Measurements from ENCODE around the gene PNPT1. TPM values are rescaled to one million over a fixed set of nuclear protein-coding genes. Genes with fewer than 3 reads are reported as not detected.
A peak's percentile ranks its signal among the peaks of the same experiment; 100 is the strongest.
"Not testable (repeated sequence)": the region's sequence is repeated elsewhere in the genome, so short reads cannot be mapped to it uniquely, and the experiment has no call there.

PNPT1 gene
- polyA plus RNA-seq (ENCODE audit: insufficient read depth in 1 of 5, insufficient read length in 5 of 5, low replicate concordance in 1 of 5) = 10 to 100 TPM; 22.9 to 28.1 (median 24.7) TPM
- long read RNA-seq, donor 1, full-length matches to known transcripts = 1 of 6 reads
- long read RNA-seq, donor 1, partial matches to known transcripts = 5 of 6 reads
- long read RNA-seq, donor 1, other reads (novel, unspliced or antisense) = 0 of 6 reads
- long read RNA-seq, donor 2 = 0 reads
- long read RNA-seq, donor 3 = 0 reads
- long read RNA-seq, donor 4, full-length matches to known transcripts = 1 of 1 reads
- long read RNA-seq, donor 4, partial matches to known transcripts = 0 of 1 reads
- long read RNA-seq, donor 4, other reads (novel, unspliced or antisense) = 0 of 1 reads
- long read RNA-seq, donor 5, full-length matches to known transcripts = 2 of 13 reads
- long read RNA-seq, donor 5, partial matches to known transcripts = 11 of 13 reads
- long read RNA-seq, donor 5, other reads (novel, unspliced or antisense) = 0 of 13 reads
- long read RNA-seq, donor 6, full-length matches to known transcripts = 4 of 9 reads
- long read RNA-seq, donor 6, partial matches to known transcripts = 5 of 9 reads
- long read RNA-seq, donor 6, other reads (novel, unspliced or antisense) = 0 of 9 reads
- long read RNA-seq, donor 7, full-length matches to known transcripts = 2 of 2 reads
- long read RNA-seq, donor 7, partial matches to known transcripts = 0 of 2 reads
- long read RNA-seq, donor 7, other reads (novel, unspliced or antisense) = 0 of 2 reads
- long read RNA-seq, donor 8, full-length matches to known transcripts = 1 of 1 reads
- long read RNA-seq, donor 8, partial matches to known transcripts = 0 of 1 reads
- long read RNA-seq, donor 8, other reads (novel, unspliced or antisense) = 0 of 1 reads

DNA sequence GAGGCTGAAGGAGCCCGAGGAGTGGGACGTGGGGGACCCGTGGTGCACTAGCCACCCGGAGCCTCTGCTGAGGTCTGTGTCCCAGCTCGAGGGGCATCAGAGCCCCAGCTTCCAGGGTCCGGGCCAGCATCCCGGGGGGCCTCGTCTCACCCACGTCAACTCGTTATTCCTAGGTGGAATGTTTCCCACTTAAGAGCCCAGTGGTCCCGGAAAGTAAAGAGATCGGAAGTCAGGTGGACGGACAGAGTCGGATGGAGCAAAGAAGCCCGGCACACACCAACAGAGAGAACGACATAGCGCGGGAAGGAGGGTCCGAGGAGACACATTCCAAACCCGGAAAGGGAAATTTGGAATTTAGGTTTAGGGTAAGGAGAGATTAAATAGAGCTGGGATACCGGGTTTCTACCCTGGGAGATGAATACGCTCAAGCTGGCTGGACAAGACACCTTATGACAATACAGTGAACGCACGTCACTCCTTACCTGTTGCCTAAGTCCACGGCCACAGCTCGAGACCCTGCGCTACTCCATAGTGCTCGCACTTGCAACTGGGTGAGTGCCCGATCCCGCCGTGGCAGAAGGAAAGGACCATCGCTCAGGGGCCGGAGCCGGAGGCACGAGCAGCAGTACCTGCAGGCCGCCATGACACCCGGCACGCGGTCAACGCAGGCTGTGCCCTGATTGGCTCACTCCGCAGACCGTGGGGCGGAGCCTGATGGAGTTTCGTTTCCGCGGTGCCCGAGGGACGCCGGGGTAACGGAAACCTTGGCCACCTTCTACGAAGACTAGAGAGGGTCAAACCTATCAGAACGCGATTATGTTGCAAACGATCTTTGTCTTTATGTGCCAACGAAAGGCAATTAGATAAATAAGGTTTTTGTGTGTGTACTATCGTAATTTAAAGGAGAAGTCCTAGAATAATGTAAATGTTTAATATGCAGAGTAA lies at the start of gene PNPT1:
TSS of gene PNPT1 (minus strand) at position 664 of the 945 bp plus-strand sequence. CDS start at position 643, 21 bp downstream.
- peak; percentile 88 to 89 for DNase-seq

DNA sequence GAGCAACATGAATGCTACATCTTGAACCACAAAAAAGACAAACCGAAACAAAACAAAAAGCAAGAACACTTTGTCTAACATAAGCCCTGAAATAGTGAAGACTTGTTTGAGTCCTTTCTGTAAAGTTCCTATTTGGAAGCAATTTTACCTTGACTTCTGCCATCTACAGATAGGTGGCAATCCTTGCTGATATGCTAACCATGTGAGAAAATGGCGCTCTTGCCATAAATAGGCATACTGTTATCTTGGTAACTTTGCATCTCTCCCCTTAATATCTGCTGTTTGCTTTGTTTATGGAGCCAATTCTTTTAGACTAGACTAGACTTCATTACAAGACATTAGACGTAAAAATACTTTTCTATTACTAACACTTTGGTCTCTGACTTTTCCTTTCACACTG lies 49.4 kb upstream of the PNPT1 start:
- no peak for DNase-seq

- DNase-seq = not testable (repeated sequence)
Measured at GRCh38 chr2:55736019-55736536, 42.4 kb upstream of the PNPT1 start.

DNA sequence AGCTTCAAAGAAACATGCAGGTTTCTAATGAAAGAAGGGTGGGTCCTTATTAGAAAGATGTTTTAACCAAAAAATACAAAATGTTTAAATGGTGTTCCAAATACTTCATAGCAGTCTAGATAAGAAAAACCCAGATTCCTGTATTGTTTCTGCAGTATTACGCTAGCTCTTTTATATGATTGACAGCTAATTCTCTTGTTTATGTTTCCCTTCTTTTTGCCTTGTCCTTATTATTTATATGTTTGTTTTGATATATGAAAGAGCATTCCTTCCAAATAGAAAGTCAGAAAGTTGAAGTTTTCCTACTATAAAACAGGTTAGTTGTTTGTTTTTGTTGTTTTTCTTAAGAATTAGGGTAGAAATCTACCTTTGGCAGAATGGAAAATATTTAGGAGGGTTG lies 41.1 kb upstream of the PNPT1 start:
- DNase-seq = no peak

- DNase-seq = no peak
Measured at GRCh38 chr2:55733335-55733734, 39.7 kb upstream of the PNPT1 start.

DNA sequence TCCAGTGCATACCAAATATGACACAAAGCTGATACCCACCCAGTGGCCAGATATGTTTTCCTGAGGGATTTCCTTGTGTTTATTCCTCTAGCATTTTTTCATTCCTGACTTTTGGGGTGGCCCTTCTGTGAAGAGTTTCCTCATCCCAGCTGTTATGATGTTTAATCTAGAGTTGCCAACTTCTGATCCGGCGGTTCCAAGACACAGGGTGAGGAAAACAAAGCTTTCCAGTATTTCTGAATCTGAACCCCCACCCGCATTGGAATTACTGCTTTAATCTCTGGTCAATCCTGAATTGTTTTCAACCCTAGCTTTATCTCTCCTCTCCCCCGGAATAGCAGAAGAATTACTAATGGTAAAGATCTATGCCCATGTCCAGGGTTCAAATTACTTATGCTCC lies 39.2 kb upstream of the PNPT1 start:
- DNase-seq = no peak

- DNase-seq = peak in 1 of 2 donors; percentile 17
Measured at GRCh38 chr2:55729136-55729685, 35.6 kb upstream of the PNPT1 start.

DNA sequence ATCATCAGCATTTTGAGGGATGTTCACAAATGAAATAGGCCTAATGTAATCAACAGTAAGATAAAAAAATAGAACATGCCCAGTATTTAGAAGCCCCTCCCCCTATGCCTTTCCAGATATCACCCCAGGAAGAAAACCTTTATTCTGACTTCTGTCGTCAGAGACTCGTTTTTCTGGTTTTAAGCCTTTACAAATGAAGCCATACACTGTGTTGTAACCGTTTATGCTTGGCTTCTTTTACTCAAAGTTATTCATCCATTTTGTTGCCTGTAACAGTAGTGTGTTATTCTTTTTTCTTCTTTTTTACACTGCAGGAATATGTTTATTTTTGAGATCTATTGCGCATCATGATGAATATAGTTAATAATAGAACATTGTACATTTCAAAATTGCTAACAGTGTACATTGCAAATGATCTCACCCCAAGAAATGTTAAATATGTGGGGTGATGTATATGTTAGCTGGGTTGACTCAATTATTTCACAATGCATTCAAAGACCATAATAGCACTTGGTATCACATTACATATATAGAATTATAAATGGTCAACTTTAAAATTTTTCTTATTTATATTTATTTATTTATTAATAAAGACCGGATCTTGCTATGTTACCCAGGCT lies 28.1 kb upstream of the PNPT1 start:
- peak; percentile 27 to 31 for DNase-seq

DNA sequence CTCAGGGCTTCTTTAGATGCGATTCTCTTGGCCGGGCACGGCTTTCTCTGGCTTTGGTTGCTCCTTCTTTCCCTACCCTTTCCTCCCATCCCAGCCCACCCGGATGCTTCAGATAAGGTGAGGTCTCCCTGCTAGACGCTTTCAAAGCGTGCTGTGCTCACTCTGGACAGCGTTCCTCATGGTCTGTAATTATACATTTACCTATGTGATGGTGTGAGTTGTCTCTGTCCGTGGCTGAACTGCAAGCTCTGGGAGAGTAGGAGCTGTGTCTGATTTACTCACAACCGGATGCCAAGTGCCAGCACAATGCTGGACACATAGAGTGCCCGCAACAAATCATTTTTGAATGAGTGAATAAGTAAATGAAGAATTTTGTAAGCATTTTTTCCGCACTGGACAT lies 26.8 kb upstream of the PNPT1 start:
- no peak for DNase-seq

- DNase-seq = no peak
Measured at GRCh38 chr2:55719852-55720251, 26.2 kb upstream of the PNPT1 start.

- peak in 1 of 2 donors; percentile 61 for DNase-seq
Measured at GRCh38 chr2:55718165-55719008, 24.7 kb upstream of the PNPT1 start.

GRCh38 chr2:55715626-55716025 lies 22.0 kb upstream of the PNPT1 start:
- no peak for DNase-seq

DNA sequence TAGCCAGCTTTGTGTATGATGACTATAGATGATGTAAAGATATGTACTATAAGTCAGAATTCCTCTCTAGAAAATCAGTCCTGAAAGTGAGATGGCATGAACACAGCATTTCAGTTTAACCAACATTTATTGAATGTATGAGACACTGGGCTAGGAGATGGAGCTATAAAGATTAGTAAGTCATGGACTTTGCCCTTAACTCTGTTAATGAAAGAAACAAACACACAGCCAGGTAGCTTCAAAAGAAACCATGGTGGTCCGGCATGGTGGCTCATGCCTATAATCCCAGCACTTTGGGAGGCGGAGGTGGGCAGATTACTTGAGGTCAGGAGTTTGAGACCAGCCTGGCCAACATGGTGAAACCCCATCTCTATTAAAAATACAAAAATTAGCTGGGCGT lies 21.5 kb upstream of the PNPT1 start:
- DNase-seq = not testable (repeated sequence)

DNA sequence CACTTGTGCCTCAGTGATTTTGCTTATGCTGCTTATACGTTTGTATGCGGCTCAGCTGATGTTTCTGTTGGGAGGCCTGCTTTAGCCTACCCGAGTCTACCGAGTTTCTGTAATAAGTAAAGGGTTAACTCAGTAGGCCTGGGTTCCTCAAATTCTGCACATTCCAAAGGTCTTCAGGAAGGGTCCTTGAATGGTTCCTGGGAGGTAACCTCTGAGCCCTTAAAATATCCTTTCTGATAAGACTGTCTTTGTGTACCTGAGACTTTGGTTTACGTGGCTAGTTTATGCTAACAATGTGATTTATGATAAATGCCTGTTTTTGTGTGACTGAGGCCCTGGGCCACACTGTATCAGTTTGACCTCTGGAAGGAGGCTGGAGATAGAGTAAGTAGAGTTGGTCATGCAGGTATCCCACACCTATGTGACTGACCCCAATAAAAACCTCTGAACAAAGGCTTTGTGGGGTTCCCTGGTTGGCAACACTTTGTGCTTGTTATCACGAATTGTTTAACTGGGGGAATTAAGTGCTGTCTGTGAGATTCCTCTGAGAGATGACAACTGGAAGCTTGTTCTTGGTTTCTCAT lies 18.9 kb upstream of the PNPT1 start:
- no peak for DNase-seq

DNA sequence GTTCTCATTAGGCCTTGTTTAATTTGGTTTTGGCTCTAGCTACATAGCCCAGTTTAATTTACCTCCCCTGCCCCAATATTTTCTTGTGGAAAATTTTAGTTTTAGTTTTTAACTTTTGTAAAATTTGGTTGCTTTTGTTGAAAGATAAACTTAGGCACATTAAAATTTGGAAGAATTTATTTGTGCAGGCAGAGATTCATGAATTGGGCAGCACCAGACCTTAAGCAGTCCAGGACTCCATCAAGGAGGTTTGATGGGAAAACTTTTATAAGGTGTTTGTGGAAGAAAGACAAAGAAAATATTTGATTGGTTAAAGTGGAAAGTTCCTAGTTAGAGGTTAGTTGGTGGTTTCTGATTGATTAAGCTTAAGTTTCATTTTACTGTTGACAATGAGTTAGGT lies 16.4 kb upstream of the PNPT1 start:
- DNase-seq = no peak

- DNase-seq = no peak
Measured at GRCh38 chr2:55707751-55708150, 14.1 kb upstream of the PNPT1 start.

DNA sequence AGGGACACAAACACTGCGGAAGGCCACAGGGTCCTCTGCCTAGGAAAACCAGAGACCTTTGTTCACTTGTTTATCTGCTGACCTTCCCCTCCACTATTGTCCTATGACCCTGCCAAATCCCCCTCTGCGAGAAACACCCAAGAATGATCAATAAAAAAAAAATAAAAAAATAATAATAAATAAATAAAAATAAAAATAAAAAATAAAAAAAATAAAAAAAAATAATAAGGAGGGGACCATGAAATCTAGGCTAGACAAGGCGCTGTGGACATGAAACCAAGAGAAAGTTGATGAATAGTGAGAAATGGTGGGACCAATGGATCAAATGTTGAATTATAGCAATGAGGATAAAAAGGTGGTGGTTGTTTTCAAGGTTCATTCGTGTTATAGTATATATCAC lies 12.6 kb upstream of the PNPT1 start:
- not testable (repeated sequence) for DNase-seq

DNA sequence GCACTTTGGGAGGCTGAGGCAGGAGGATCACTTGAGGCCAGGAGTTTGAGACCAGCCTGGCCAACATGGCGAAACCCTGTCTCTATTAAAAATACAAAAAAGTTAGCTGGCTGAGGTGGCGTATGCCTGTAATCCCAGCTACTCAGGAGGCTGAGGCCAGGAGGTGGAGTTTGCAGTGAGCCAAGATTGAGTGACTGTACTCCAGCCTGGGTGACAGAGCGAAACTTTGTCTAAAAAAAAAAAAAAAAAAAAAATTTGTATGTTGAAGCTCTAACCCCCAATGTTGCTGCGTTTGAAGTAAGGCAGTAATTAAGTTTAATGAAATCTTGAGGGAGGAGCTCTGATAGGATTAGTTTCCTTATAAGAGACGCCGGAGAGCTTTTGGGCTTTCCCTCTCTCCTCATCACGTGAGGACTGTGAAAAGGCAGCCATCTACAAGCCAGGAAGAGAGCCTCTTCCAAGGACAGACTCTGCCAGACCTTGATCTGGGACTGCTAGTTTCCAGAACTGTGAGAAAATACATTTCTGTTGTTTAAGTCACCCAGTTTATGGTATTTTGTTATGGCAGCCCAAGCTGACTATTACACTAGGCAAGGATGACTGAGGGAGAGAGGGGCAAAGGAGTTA lies 11.5 kb upstream of the PNPT1 start:
- DNase-seq = no peak

DNA sequence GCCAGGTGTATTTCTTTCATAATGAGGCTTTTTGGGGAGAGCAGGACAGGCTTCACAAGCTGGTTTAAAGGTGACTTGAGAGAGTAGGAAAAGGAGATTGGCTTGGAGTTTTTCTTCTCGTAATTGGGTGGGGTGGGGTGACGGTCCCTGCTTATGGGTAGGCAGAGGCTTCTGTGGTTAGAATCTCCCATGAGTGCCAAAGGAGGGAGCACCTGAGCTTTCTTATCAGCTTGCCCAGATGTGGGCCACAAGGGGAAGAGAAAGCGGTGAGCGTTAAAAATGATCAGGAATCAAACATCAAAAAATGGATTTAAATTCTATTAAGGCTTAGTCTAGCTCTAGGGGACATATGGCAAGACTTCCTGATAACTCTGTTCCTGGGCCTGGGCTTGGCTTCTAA lies 9.7 kb upstream of the PNPT1 start:
- DNase-seq = no peak
